CD4-positive, alpha-beta T cell (primary cell): ENCODE results near the gene CALCOCO1. TPM values are rescaled to one million over a fixed set of nuclear protein-coding genes. Genes with fewer than 3 reads are reported as not detected.
A peak's percentile ranks its signal among the peaks of the same experiment; 100 is the strongest.
"Not testable (repeated sequence)": the region's sequence is repeated elsewhere in the genome, so short reads cannot be mapped to it uniquely, and the experiment has no call there.

Experiments
- ATAC-seq: fragments of 200-7000 bp; cut with Tn5 transposase; one replicate; pipeline ENCODE4 v1.10.0; 2022; ENCODE audit warnings: mild to moderate bottlenecking; ENCODE audit not compliant: poor library complexity
- CTCF ChIA-PET: fragments of 350-600 bp; sonication (Branson Sonifier 250); formaldehyde crosslinking; loops from one replicate; lab custom pipeline; 2021; ENCODE audit warnings: antibody characterized with exemption, inconsistent platforms; lab: Charles Lee
- POLR2A ChIA-PET: fragments of 350-600 bp; sonication (Branson Sonifier 250); formaldehyde crosslinking; loops from one replicate; lab custom pipeline; 2021; ENCODE audit warnings: antibody characterized with exemption, inconsistent platforms; lab: Charles Lee
- DNase-seq, 14 experiments: peaks; one replicate each; pipeline ENCODE4 v3.0.0-alpha.2; 2013 to 2020; ENCODE audit warnings: mixed read lengths in 2 of 14
- H3K27ac ChIP-seq, 2 donors: one replicate each; pipeline versions ENCODE4 v1.5.1 to v1.7.0; 2013; ENCODE audit warnings: low read length in 2 of 2, low read depth in 1 of 2, mild to moderate bottlenecking in 1 of 2
- H3K27me3 ChIP-seq, 2 experiments: 1 replicate in 1 of 2; 2 replicates in 1 of 2; pipeline versions ENCODE4 v1.6.1 to v1.7.0; 2013; ENCODE audit warnings: low read length in 2 of 2, control low read depth in 1 of 2, mild to moderate bottlenecking in 1 of 2, moderate library complexity in 1 of 2; ENCODE audit not compliant: insufficient read depth in 2 of 2, control insufficient read depth in 1 of 2
- H3K36me3 ChIP-seq: one replicate; pipeline ENCODE4 v1.6.1; 2013; ENCODE audit warnings: low read length, control low read depth; ENCODE audit not compliant: insufficient read depth
- H3K4me1 ChIP-seq: one replicate; pipeline ENCODE4 v1.6.1; 2013; ENCODE audit warnings: low read length, control low read depth; ENCODE audit not compliant: insufficient read depth
- H3K4me3 ChIP-seq: one replicate; pipeline ENCODE4 v1.5.1; 2013; ENCODE audit warnings: mild to moderate bottlenecking, low read length, moderate library complexity
- H3K9me3 ChIP-seq, 2 experiments: 1 replicate in 1 of 2; 2 replicates in 1 of 2; pipeline versions ENCODE4 v1.6.1 to v1.7.0; 2013; ENCODE audit warnings: low read length in 2 of 2, mild to moderate bottlenecking in 2 of 2, control low read depth in 1 of 2, moderate library complexity in 1 of 2; ENCODE audit not compliant: control insufficient read depth in 1 of 2, insufficient read depth in 1 of 2
- H3K27ac Mint-ChIP-seq: one replicate; pipeline ENCODE4 v1.8.0; 2020; ENCODE audit warnings: mixed read lengths
- H3K27me3 Mint-ChIP-seq: one replicate; pipeline ENCODE4 v1.8.0; 2021; ENCODE audit warnings: mixed read lengths
- H3K36me3 Mint-ChIP-seq: one replicate; pipeline ENCODE4 v1.8.0; 2021; ENCODE audit warnings: low read depth, mixed read lengths
- H3K4me1 Mint-ChIP-seq: one replicate; pipeline ENCODE4 v1.8.0; 2021; ENCODE audit warnings: low read depth, mixed read lengths
- H3K4me3 Mint-ChIP-seq: one replicate; pipeline ENCODE4 v1.8.0; 2020; ENCODE audit warnings: mild to moderate bottlenecking, mixed read lengths
- H3K9me3 Mint-ChIP-seq: one replicate; pipeline ENCODE4 v1.8.0; 2020; ENCODE audit warnings: mixed read lengths
- intact Hi-C, 2 experiments: fragments of 100-400 bp; cut with DNase I in 1 of 2; cut with micrococcal nuclease in 1 of 2; formaldehyde crosslinking; loops; one replicate each; pipeline versions ENCODE4 v1.15.1 to v1.9.0; 2023 to 2025; cut with DNase I, micrococcal nuclease
- total RNA-seq, 174 experiments: library from RNA in 2 of 174; stranded (reverse) in 2 of 174; gene quantifications; one replicate each; pipeline ENCODE4 v1.2.3 and lab custom pipeline; 2021 to 2026
- TF ChIP-seq, protein P1 (sequence below): fragments of 200-600 bp; IDR thresholded peaks from one replicate; pipeline ENCODE4 v1.8.0; 2022; ENCODE audit warnings: antibody characterized with exemption, mild to moderate bottlenecking

The CALCOCO1 gene
- total RNA-seq, 2 experiments from 2014 or later: 66.8 to 69.3 TPM

DNA sequence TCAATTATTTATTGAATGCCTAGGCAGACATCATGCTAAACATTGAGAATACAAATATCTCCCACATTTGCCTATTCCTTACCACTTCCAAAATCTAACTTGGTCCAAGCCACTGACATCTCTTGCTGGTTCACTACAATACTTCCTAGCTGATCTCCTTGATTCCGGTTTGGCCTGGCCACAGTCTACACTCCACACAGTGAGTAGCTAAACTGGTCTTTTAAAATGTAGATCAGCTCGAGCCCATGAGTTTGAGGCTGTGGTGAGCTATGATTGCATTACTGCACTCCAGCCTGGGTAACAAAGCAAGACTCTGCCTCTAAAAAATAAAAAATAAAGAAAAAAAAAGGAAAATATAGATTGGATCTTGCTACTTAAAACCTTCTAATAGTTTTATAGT, 43.8 kb downstream of the CALCOCO1 start:
- no peak overlapping the region for H3K4me3 Mint-ChIP-seq
- CTCF ChIA-PET: no interaction called here

GRCh38 chr12:53680061-53680460, 47.2 kb downstream of the CALCOCO1 start:
- H3K9me3 Mint-ChIP-seq, H3K36me3 ChIP-seq, H3K9me3 ChIP-seq, H3K36me3 Mint-ChIP-seq, H3K27ac Mint-ChIP-seq, ATAC-seq, H3K4me3 Mint-ChIP-seq, intact Hi-C loops, H3K27ac ChIP-seq, CTCF ChIA-PET, H3K4me3 ChIP-seq, DNase-seq: not testable (repeated sequence)
- POLR2A ChIA-PET: interaction anchor here (0.5 kb wide), 1 partner anchor 30 kb away, joined by 3 read pairs; no protein-coding TSS in a partner anchor
- peaks cover 17% of the 10 kb centered on the region for H3K27me3 Mint-ChIP-seq
- peaks cover 11% of the 10 kb centered on the region for H3K4me1 Mint-ChIP-seq
- peaks cover 10 to 18% of the 10 kb centered on the region in 2 experiments for H3K27me3 ChIP-seq
- H3K4me1 ChIP-seq: peaks cover 21% of the 10 kb centered on the region

More for the DNA sequence above, 43.8 kb downstream of the CALCOCO1 start:
- no peaks in the 10 kb centered on the region for H3K4me1 ChIP-seq
- no peaks in the 10 kb centered on the region for H3K9me3 ChIP-seq
- H3K9me3 Mint-ChIP-seq: no peaks in the 10 kb centered on the region
- no peaks in the 10 kb centered on the region for H3K36me3 Mint-ChIP-seq
- DNase-seq (no peak), ATAC-seq (no peak)
- no peaks in the 10 kb centered on the region for H3K4me1 Mint-ChIP-seq
- peaks cover 0 to 3% of the 10 kb centered on the region in 2 experiments for H3K27me3 ChIP-seq
- H3K27ac Mint-ChIP-seq: no peak overlapping the region
- intact Hi-C loops: no loop called here
- H3K27me3 Mint-ChIP-seq: peaks cover 14% of the 10 kb centered on the region
- TF ChIP-seq, protein P1, sequence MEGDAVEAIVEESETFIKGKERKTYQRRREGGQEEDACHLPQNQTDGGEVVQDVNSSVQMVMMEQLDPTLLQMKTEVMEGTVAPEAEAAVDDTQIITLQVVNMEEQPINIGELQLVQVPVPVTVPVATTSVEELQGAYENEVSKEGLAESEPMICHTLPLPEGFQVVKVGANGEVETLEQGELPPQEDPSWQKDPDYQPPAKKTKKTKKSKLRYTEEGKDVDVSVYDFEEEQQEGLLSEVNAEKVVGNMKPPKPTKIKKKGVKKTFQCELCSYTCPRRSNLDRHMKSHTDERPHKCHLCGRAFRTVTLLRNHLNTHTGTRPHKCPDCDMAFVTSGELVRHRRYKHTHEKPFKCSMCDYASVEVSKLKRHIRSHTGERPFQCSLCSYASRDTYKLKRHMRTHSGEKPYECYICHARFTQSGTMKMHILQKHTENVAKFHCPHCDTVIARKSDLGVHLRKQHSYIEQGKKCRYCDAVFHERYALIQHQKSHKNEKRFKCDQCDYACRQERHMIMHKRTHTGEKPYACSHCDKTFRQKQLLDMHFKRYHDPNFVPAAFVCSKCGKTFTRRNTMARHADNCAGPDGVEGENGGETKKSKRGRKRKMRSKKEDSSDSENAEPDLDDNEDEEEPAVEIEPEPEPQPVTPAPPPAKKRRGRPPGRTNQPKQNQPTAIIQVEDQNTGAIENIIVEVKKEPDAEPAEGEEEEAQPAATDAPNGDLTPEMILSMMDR: no peak
- H3K4me3 ChIP-seq: no peak overlapping the region
- no peak overlapping the region for H3K27ac ChIP-seq
- POLR2A ChIA-PET: no interaction called here
- H3K36me3 ChIP-seq: no peaks in the 10 kb centered on the region

DNA sequence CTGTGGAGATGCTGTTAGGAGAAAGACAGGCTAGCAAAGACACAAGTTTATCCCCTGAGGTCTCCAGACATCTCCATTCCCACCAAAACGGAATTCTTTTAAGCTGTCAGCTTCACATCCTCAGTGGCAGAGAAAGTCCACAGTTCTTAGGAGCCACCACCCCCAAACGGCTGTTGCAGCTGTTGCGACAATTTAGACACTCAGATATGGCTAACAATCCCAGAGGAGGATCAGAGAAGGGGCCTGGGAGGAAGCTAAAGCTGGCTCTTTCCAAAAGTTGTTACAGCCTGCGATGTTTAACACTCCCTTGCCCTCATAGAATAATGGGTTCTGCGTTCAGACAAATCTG, 49.5 kb downstream of the CALCOCO1 start:
- H3K4me3 Mint-ChIP-seq: peak overlapping the region; percentile 70
- H3K36me3 Mint-ChIP-seq: peaks cover 24% of the 10 kb centered on the region
- no peak for DNase-seq
- H3K36me3 ChIP-seq: peaks cover 6% of the 10 kb centered on the region
- ChIA-PET CTCF (interaction anchor here (0.9 to 2.7 kb wide), 3 partner anchors 53 to 134 kb away, joined by 3 to 25 read pairs (median 3); no protein-coding TSS in a partner anchor), POLR2A (interaction anchor here (1.1 to 2.9 kb wide), 5 partner anchors 10 to 177 kb away, joined by 3 to 26 read pairs (median 7); partner anchors contain the start of gene TARBP2)
- no peak overlapping the region for H3K4me3 ChIP-seq
- peaks cover 17% of the 10 kb centered on the region for H3K27me3 Mint-ChIP-seq
- peaks cover 10 to 18% of the 10 kb centered on the region in 2 experiments for H3K27me3 ChIP-seq
- no peak overlapping the region for H3K27ac Mint-ChIP-seq
- TF ChIP-seq, protein P1: no peak
- peaks cover 31% of the 10 kb centered on the region for H3K4me1 ChIP-seq
- no peaks in the 10 kb centered on the region for H3K9me3 ChIP-seq
- ATAC-seq: no peak
- no peak overlapping the region for H3K27ac ChIP-seq
- intact Hi-C loops: loop anchor here in 1 of 2 experiments (2.0 to 10.0 kb wide), 2 partner anchors 177 to 353 kb away; partner anchors contain the start of genes AAAS and TARBP2
- peaks cover 27% of the 10 kb centered on the region for H3K4me1 Mint-ChIP-seq
- no peaks in the 10 kb centered on the region for H3K9me3 Mint-ChIP-seq
